ENCODE data around the gene TBC1D8.

Gene TBC1D8

GRCh38 chr2:100962366-100963025 is 188.7 kb downstream of the TBC1D8 start:
- no peak for TF ChIP-seq CTCF (IDR thresholded peaks at IDR 0.05; ENCODE audit: borderline replicate concordance, control extremely low read depth, extremely low read depth, insufficient read depth, missing control alignments)
- no peak for DNase-seq (ENCODE audit: low spot score)
- in situ Hi-C loops (cut with MboI; ENCODE audit: low sequenced_read_pairs, unreplicated experiment) = no loop called here

DNA sequence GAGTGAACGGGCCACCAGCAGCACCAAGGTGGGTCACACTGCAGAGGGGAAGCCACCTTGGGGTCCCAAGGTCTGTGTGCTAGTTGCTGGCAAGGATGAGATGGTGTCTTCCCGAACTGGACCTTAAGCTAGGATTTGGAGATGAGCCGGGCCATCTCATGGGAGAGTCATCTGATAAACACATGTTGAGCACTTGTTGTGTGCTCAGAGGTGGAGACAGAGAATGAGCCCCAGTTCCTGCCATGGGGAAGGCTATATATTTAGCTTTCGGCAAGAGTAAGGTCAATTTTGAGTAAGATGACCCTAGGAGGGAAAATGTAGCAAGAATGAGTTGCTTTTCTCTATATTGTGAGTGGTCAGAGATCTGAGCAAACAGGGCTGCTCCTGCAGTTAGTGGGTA is 190.5 kb downstream of the TBC1D8 start:
- TF ChIP-seq CTCF (IDR thresholded peaks at IDR 0.05; ENCODE audit: borderline replicate concordance, control extremely low read depth, extremely low read depth, insufficient read depth, missing control alignments) = no peak
- DNase-seq (ENCODE audit: low spot score) = no peak
- in situ Hi-C loops (cut with MboI; ENCODE audit: low sequenced_read_pairs, unreplicated experiment) = no loop called here

GRCh38 chr2:100959225-100959880 is 191.8 kb downstream of the TBC1D8 start:
- in situ Hi-C loops (cut with MboI; ENCODE audit: low sequenced_read_pairs, unreplicated experiment) = no loop called here
- DNase-seq (ENCODE audit: low spot score) = no peak
- TF ChIP-seq CTCF (IDR thresholded peaks at IDR 0.05; ENCODE audit: borderline replicate concordance, control extremely low read depth, extremely low read depth, insufficient read depth, missing control alignments) = no peak

DNA sequence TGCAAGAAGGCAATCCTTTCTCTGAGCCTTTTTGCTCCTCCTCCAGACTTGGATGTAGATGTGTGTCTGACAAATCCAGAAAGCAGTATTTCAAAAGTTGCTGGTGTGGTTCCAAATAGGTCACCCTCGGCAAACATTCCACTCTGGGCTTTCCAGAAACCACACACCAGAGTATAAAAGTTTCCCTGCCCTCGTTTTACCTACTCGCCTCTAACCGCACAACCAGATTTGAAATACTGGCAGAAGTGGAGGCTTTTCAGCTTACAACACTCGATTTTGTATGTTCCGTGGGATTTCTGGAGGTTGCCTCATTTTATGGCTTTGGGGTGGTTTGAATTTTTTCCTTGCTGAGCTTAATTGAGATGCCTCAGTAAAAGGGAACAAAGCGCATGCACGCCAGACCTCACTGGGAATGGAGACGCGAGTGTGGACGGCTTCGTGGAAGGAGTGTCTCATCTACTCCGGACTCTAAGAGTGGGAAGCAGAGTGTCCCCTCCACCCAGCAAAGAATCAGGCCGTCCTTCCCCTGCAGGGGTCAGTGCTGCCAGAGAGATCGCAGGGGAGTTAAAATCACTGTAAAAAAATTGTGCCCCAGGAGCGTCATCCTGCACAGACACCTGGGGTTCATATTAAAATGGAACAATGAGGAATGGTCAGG is 193.1 kb downstream of the TBC1D8 start:
- DNase-seq (ENCODE audit: low spot score) = no peak
- TF ChIP-seq CTCF (IDR thresholded peaks at IDR 0.05; ENCODE audit: borderline replicate concordance, control extremely low read depth, extremely low read depth, insufficient read depth, missing control alignments) = no peak
- in situ Hi-C loops (cut with MboI; ENCODE audit: low sequenced_read_pairs, unreplicated experiment) = no loop called here

Measured in GM13976 (cell line).